Esophagus squamous epithelium (tissue), 4 donors: ENCODE data around the gene MPP4.

ENCODE experiments used
- POLR2A ChIP-seq, 4 donors: fragments of 450-650 bp; IDR thresholded peaks; one replicate each; pipeline ENCODE4 v1.6.1; 2017; ENCODE audit warnings: antibody characterized with exemption in 4 of 4, mild to moderate bottlenecking in 4 of 4, moderate library complexity in 3 of 4
- TF ChIP-seq, protein P1 (sequence below), 6 experiments: fragments of 450-650 bp in 4 of 6; fragments of 200-600 bp in 2 of 6; sonication (generic) in 2 of 6; IDR thresholded peaks; one replicate each; pipeline ENCODE4 v1.5.1; 2016 to 2019; ENCODE audit warnings: antibody characterized with exemption in 6 of 6, mild to moderate bottlenecking in 4 of 6, moderate library complexity in 4 of 6

DNA sequence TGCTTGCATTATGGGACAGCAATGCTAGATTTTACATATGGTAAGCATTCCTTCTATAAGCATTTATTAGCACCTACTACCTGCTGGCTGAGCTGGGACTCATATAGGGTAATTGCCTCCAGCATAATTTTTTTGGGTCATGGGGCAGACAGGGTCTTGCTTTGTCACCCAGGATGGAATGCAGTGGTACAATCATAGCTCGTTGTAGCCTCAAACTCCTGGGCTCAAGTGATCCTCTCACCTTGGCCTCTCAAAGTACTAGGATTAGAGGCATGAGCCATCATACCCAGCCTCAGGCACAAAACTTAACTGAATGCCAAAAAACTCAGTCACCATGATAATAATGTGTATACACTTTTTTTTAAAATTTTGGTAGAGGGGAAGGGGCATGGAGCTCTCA lies 90.4 kb downstream of the MPP4 start:
- TF ChIP-seq, protein P1, sequence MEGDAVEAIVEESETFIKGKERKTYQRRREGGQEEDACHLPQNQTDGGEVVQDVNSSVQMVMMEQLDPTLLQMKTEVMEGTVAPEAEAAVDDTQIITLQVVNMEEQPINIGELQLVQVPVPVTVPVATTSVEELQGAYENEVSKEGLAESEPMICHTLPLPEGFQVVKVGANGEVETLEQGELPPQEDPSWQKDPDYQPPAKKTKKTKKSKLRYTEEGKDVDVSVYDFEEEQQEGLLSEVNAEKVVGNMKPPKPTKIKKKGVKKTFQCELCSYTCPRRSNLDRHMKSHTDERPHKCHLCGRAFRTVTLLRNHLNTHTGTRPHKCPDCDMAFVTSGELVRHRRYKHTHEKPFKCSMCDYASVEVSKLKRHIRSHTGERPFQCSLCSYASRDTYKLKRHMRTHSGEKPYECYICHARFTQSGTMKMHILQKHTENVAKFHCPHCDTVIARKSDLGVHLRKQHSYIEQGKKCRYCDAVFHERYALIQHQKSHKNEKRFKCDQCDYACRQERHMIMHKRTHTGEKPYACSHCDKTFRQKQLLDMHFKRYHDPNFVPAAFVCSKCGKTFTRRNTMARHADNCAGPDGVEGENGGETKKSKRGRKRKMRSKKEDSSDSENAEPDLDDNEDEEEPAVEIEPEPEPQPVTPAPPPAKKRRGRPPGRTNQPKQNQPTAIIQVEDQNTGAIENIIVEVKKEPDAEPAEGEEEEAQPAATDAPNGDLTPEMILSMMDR (IDR thresholded peaks at IDR 0.05), result no peak
- TF ChIP-seq POLR2A (IDR thresholded peaks at IDR 0.05), result no peak
